ENCODE measurements around the gene UBXN1. TPM values are rescaled to one million over a fixed set of nuclear protein-coding genes. Genes with fewer than 3 reads are reported as not detected.
"Not testable (repeated sequence)": the region's sequence is repeated elsewhere in the genome, so short reads cannot be mapped to it uniquely, and the experiment has no call there.

The UBXN1 gene
- total and polyA plus RNA-seq, 10 of the 15 experiments (the other 5 are each of a cell fraction or from before 2014, with no cell fraction given) = 7.0 to 173 (median 106) TPM

DNA sequence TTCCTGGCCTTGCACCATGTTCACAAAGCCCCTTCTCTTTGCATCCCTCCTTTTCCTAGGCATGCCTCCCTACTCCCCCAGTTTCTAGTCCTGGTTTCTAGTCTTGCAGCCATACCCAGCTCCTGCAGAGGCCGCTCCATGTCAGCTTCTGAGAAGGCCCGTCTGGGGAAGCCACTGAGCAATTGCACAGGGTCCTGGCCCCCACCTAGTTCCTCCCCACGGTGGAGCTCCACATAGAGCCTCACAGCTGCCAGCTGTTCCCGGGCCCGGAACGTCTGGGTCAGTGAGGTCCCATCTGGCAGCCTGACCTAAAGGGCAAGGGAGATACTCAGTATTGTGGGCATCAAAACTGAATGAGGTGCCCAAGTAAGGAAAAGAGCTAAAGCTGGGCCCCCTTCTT is 2.2 kb downstream of the UBXN1 start:
- H3K4me3 ChIP-seq = no peak overlapping the region
- no peak overlapping the region for H3K27ac ChIP-seq (ENCODE audit: control insufficient read depth, insufficient read depth)
- ChIA-PET POLR2A (interaction anchor here (1.0 to 16.2 kb wide), 4 partner anchors 11 to 85 kb away, joined by 3 to 295 read pairs (median 44); partner anchors contain the start of genes C11orf98, CSKMT, GANAB and INTS5), RAD21 (ENCODE audit: unreplicated experiment) (interaction anchor here (1.1 kb wide), 1 partner anchor 17 kb away, joined by 3 read pairs; no protein-coding TSS in a partner anchor), SMC1A (ENCODE audit: uncharacterized antibody, unreplicated experiment) (interaction anchor here (0.6 to 1.4 kb wide), 2 partner anchors 10 to 233 kb away, joined by 3 read pairs; no protein-coding TSS in a partner anchor), CTCF (interaction anchor here (0.9 to 1.9 kb wide), 6 partner anchors 9 to 286 kb away, joined by 3 to 5 read pairs (median 4); partner anchors contain the start of gene TUT1)
- no peak overlapping the region; the same call in 1 of the 2 replicates for H3K4me2 ChIP-seq (ENCODE audit: control insufficient read depth, insufficient read depth)
- in situ Hi-C loops (cut with MboI) (no loop called here), intact Hi-C loops (cut with micrococcal nuclease; ENCODE audit: unreplicated experiment) (no loop called here)
- no peak for DNase-seq (ENCODE audit: low read depth, low spot score)
- no peak overlapping the region for H3K9ac ChIP-seq (ENCODE audit: control insufficient read depth, insufficient read depth, low read length)
- no peaks in the 10 kb centered on the region for H3K27me3 ChIP-seq (replicated peaks in 1 of 2; ENCODE audit: control insufficient read depth in 2 of 2, insufficient read depth in 2 of 2, low read length in 1 of 2)
- no peaks in the 10 kb centered on the region; the same call in 1 of the 2 replicates for H4K20me1 ChIP-seq (ENCODE audit: control insufficient read depth, insufficient read depth)
- H3K9me3 ChIP-seq (replicated peaks; ENCODE audit: control insufficient read depth, insufficient read depth, low read length) = no peaks in the 10 kb centered on the region
- ATAC-seq = no peak
- peaks cover 0 to 10% of the 10 kb centered on the region in 2 experiments; a peak in 1 of 4 replicates for H3K36me3 ChIP-seq (ENCODE audit: control insufficient read depth in 2 of 2, insufficient read depth in 2 of 2, low read length in 1 of 2)
- 77% methylated on average over 6 of the region's 6 CpGs for WGBS (ENCODE audit: insufficient coverage, insufficient replicate concordance, low lambda C conversion rate, missing lambda C conversion rate)
- H3K79me2 ChIP-seq (ENCODE audit: control insufficient read depth, insufficient read depth, low read length) = peaks cover 34% of the 10 kb centered on the region
- no TSS peak for BruUV-seq (replicated peaks)
- H3K4me1 ChIP-seq (ENCODE audit: control insufficient read depth, insufficient read depth, low read length) = peaks cover 18% of the 10 kb centered on the region
- no peak overlapping the region for H2AFZ ChIP-seq (ENCODE audit: control insufficient read depth, low read depth, low read length)
- FAIRE-seq = no peak
- no peak for TF ChIP-seq NRF1 (conservative IDR thresholded peaks at IDR 0.05; ENCODE audit: low read depth, low read length)
- TF ChIP-seq SMAD1 (IDR thresholded peaks at IDR 0.05; ENCODE audit: low read depth, partially characterized antibody) = no peak
- TF ChIP-seq, protein P1, sequence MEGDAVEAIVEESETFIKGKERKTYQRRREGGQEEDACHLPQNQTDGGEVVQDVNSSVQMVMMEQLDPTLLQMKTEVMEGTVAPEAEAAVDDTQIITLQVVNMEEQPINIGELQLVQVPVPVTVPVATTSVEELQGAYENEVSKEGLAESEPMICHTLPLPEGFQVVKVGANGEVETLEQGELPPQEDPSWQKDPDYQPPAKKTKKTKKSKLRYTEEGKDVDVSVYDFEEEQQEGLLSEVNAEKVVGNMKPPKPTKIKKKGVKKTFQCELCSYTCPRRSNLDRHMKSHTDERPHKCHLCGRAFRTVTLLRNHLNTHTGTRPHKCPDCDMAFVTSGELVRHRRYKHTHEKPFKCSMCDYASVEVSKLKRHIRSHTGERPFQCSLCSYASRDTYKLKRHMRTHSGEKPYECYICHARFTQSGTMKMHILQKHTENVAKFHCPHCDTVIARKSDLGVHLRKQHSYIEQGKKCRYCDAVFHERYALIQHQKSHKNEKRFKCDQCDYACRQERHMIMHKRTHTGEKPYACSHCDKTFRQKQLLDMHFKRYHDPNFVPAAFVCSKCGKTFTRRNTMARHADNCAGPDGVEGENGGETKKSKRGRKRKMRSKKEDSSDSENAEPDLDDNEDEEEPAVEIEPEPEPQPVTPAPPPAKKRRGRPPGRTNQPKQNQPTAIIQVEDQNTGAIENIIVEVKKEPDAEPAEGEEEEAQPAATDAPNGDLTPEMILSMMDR (IDR thresholded peaks at IDR 0.05 in 2 of 3, conservative IDR thresholded peaks at IDR 0.05 in 1 of 3; ENCODE audit: control insufficient read depth in 2 of 3, extremely low read depth in 1 of 3, insufficient read depth in 1 of 3, low read depth in 3 of 3, low read length in 3 of 3) = no peak
- TF ChIP-seq POLR2A (IDR thresholded peaks at IDR 0.05; ENCODE audit: low read depth, low read length) = peak; percentile 36; the same call in 1 of the 2 replicates
- no peak for TF ChIP-seq MTA2 (IDR thresholded peaks at IDR 0.05; ENCODE audit: low read depth)
- no peak for TF ChIP-seq ESRRA (IDR thresholded peaks at IDR 0.05; ENCODE audit: low read length)

DNA sequence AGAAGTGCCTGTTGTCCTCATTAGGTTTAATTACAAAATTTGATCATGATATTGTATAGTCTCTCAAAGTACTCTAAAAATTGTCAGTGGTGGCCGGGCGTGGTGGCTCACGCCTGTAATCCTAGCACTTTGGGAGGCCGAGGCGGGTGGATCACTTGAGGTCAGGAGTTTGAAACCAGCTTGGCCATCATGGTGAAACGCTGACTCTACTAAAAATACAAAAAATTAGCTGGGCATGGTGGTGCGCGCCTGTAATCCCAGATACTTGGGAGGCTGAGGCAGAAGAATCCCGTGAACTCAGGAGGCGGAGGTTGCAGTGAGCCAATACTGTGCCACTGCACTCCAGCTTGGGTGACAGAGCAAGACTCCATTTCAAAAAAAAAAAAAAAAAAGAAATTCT is 3.5 kb downstream of the UBXN1 start:
- ChIA-PET SMC1A (ENCODE audit: uncharacterized antibody, unreplicated experiment) (interaction anchor here (0.9 kb wide), 1 partner anchor 18 kb away, joined by 3 read pairs; no protein-coding TSS in a partner anchor), POLR2A (interaction anchor here (0.6 to 16.2 kb wide), 8 partner anchors 10 to 834 kb away, joined by 3 to 295 read pairs (median 5); partner anchors contain the start of genes C11orf98, CSKMT, GANAB and INTS5), CTCF (interaction anchor here (0.7 to 1.2 kb wide), 2 partner anchors 10 to 95 kb away, joined by 3 to 6 read pairs; partner anchors contain the start of genes C11orf98 and CSKMT), RAD21 (ENCODE audit: unreplicated experiment) (interaction anchor here (0.7 kb wide), 1 partner anchor 8 kb away, joined by 3 read pairs; no protein-coding TSS in a partner anchor)
- H3K36me3 ChIP-seq (ENCODE audit: control insufficient read depth in 2 of 2, insufficient read depth in 2 of 2, low read length in 1 of 2) = peaks cover 0 to 10% of the 10 kb centered on the region in 2 experiments; a peak in 1 of 4 replicates
- peaks cover 45% of the 10 kb centered on the region for H3K79me2 ChIP-seq (ENCODE audit: control insufficient read depth, insufficient read depth, low read length)
- H3K9me3 ChIP-seq (replicated peaks; ENCODE audit: control insufficient read depth, insufficient read depth, low read length); H3K4me2 ChIP-seq (ENCODE audit: control insufficient read depth, insufficient read depth); BruUV-seq (replicated peaks); DNase-seq (ENCODE audit: low read depth, low spot score); intact Hi-C loops (cut with micrococcal nuclease; ENCODE audit: unreplicated experiment); H2AFZ ChIP-seq (ENCODE audit: control insufficient read depth, low read depth, low read length); H4K20me1 ChIP-seq (ENCODE audit: control insufficient read depth, insufficient read depth); H3K4me3 ChIP-seq; H3K27ac ChIP-seq (ENCODE audit: control insufficient read depth, insufficient read depth); H3K27me3 ChIP-seq (replicated peaks in 1 of 2; ENCODE audit: control insufficient read depth in 2 of 2, insufficient read depth in 2 of 2, low read length in 1 of 2); ATAC-seq; H3K9ac ChIP-seq (ENCODE audit: control insufficient read depth, insufficient read depth, low read length); in situ Hi-C loops (cut with MboI); FAIRE-seq: not testable (repeated sequence)
- peaks cover 18% of the 10 kb centered on the region for H3K4me1 ChIP-seq (ENCODE audit: control insufficient read depth, insufficient read depth, low read length)
- 96% methylated on average over 10 of the region's 10 CpGs for WGBS (ENCODE audit: insufficient coverage, insufficient replicate concordance, low lambda C conversion rate, missing lambda C conversion rate)
